ENCODE results near the gene CAGE1.

The CAGE1 gene

GRCh38 chr6:7425808-7426190 lies 36.3 kb upstream of the CAGE1 start:
- TF ChIP-seq, protein P1, sequence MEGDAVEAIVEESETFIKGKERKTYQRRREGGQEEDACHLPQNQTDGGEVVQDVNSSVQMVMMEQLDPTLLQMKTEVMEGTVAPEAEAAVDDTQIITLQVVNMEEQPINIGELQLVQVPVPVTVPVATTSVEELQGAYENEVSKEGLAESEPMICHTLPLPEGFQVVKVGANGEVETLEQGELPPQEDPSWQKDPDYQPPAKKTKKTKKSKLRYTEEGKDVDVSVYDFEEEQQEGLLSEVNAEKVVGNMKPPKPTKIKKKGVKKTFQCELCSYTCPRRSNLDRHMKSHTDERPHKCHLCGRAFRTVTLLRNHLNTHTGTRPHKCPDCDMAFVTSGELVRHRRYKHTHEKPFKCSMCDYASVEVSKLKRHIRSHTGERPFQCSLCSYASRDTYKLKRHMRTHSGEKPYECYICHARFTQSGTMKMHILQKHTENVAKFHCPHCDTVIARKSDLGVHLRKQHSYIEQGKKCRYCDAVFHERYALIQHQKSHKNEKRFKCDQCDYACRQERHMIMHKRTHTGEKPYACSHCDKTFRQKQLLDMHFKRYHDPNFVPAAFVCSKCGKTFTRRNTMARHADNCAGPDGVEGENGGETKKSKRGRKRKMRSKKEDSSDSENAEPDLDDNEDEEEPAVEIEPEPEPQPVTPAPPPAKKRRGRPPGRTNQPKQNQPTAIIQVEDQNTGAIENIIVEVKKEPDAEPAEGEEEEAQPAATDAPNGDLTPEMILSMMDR (IDR thresholded peaks at IDR 0.05; ENCODE audit: low read depth, low read length, poor library complexity, severe bottlenecking): no peak
- TF ChIP-seq EZH2phosphoT487 (IDR thresholded peaks at IDR 0.05; ENCODE audit: borderline replicate concordance, low read length): no peak
- Histone ChIP-seq H3K9me3 (ENCODE audit: control insufficient read depth, insufficient read depth, low read length) (no peaks in the 10 kb centered on the region), H4K20me1 (ENCODE audit: control insufficient read depth, insufficient read depth, low read depth, low read length) (no peaks in the 10 kb centered on the region), H3K27me3 (ENCODE audit: control insufficient read depth, low read length) (no peaks in the 10 kb centered on the region), H3K36me3 (ENCODE audit: control insufficient read depth, low read length) (no peaks in the 10 kb centered on the region), H3K4me1 (ENCODE audit: control insufficient read depth, low read length) (no peaks in the 10 kb centered on the region), H3K4me2 (ENCODE audit: low read length) (no peak overlapping the region), H3K9me2 (replicated peaks; ENCODE audit: control insufficient read depth, low read length) (no peaks in the 10 kb centered on the region), H3K79me2 (ENCODE audit: control insufficient read depth, low read length) (no peaks in the 10 kb centered on the region), H3K4me3 (ENCODE audit: low read length) (no peak overlapping the region), H3F3A (ENCODE audit: control insufficient read depth, insufficient read depth) (no peaks in the 10 kb centered on the region; the same call in 1 of the 2 replicates), H3K27ac (ENCODE audit: low read depth, low read length) (no peak overlapping the region)

- H4K20me1 ChIP-seq (ENCODE audit: control insufficient read depth, insufficient read depth, low read depth, low read length): no peaks in the 10 kb centered on the region
- H3K4me2 ChIP-seq (ENCODE audit: low read length): no peak overlapping the region
- no peaks in the 10 kb centered on the region for H3K4me1 ChIP-seq (ENCODE audit: control insufficient read depth, low read length)
- H3K27ac ChIP-seq (ENCODE audit: low read depth, low read length): no peak overlapping the region
- no peaks in the 10 kb centered on the region for H3K9me2 ChIP-seq (replicated peaks; ENCODE audit: control insufficient read depth, low read length)
- H3K79me2 ChIP-seq (ENCODE audit: control insufficient read depth, low read length): no peaks in the 10 kb centered on the region
- no peak for TF ChIP-seq EZH2phosphoT487 (IDR thresholded peaks at IDR 0.05; ENCODE audit: borderline replicate concordance, low read length)
- TF ChIP-seq, protein P1 (IDR thresholded peaks at IDR 0.05; ENCODE audit: low read depth, low read length, poor library complexity, severe bottlenecking): peak; percentile 17
- H3F3A ChIP-seq (ENCODE audit: control insufficient read depth, insufficient read depth): no peaks in the 10 kb centered on the region; the same call in 1 of the 2 replicates
- no peaks in the 10 kb centered on the region for H3K36me3 ChIP-seq (ENCODE audit: control insufficient read depth, low read length)
- no peaks in the 10 kb centered on the region for H3K27me3 ChIP-seq (ENCODE audit: control insufficient read depth, low read length)
- no peak overlapping the region for H3K4me3 ChIP-seq (ENCODE audit: low read length)
- no peaks in the 10 kb centered on the region for H3K9me3 ChIP-seq (ENCODE audit: control insufficient read depth, insufficient read depth, low read length)
Observed at GRCh38 chr6:7424967-7425807, 35.6 kb upstream of the CAGE1 start.

DNA sequence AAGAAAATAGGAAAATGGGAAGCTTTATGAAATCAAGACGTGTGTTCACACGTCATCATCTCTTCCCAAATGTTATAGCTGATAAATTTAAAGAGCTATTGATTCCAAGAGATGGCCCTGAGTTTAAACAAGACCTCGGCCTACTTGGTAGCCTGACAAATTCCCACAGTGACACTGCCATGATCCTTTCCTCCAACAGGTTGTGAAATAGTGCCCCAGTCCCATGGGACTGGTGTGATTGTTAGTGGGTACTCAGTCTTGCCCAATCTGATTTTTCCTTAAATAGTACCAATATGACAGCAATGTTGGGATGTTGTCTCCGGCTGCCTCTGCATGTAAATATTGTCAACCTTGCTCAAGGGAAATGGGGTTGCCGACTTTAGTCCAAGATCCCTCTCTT lies 34.5 kb upstream of the CAGE1 start:
- Histone ChIP-seq H3K4me1 (ENCODE audit: control insufficient read depth, low read length) (no peaks in the 10 kb centered on the region), H3K4me2 (ENCODE audit: low read length) (no peak overlapping the region), H3K4me3 (ENCODE audit: low read length) (no peak overlapping the region), H3K27ac (ENCODE audit: low read depth, low read length) (no peak overlapping the region), H3K36me3 (ENCODE audit: control insufficient read depth, low read length) (peaks cover 3% of the 10 kb centered on the region; the same call in 1 of the 2 replicates), H3K9me2 (replicated peaks; ENCODE audit: control insufficient read depth, low read length) (no peaks in the 10 kb centered on the region), H3K79me2 (ENCODE audit: control insufficient read depth, low read length) (no peaks in the 10 kb centered on the region), H4K20me1 (ENCODE audit: control insufficient read depth, insufficient read depth, low read depth, low read length) (no peaks in the 10 kb centered on the region), H3F3A (ENCODE audit: control insufficient read depth, insufficient read depth) (peaks cover 2% of the 10 kb centered on the region; the same call in 1 of the 2 replicates), H3K27me3 (ENCODE audit: control insufficient read depth, low read length) (no peaks in the 10 kb centered on the region), H3K9me3 (ENCODE audit: control insufficient read depth, insufficient read depth, low read length) (no peaks in the 10 kb centered on the region)
- no peak for TF ChIP-seq EZH2phosphoT487 (IDR thresholded peaks at IDR 0.05; ENCODE audit: borderline replicate concordance, low read length)
- TF ChIP-seq, protein P1 (IDR thresholded peaks at IDR 0.05; ENCODE audit: low read depth, low read length, poor library complexity, severe bottlenecking): no peak
